K562 (cell line): Measurements from ENCODE around the gene PGPEP1. TPM values are rescaled to one million over a fixed set of nuclear protein-coding genes. Genes with fewer than 3 reads are reported as not detected.

ENCODE experiments used
- BHLHE40 ChIP-seq: IDR thresholded peaks from 2 replicates; pipeline ENCODE4 v1.6.1; 2011; ENCODE audit warnings: low read length, improper control_type of control experiment
- CEBPZ ChIP-seq: fragments of 150-350 bp; IDR thresholded peaks from 2 replicates; pipeline ENCODE4 v1.6.1; 2014; ENCODE audit warnings: low read depth, mild to moderate bottlenecking, low read length, borderline replicate concordance
- CREB3L1 ChIP-seq: fragments of 450-650 bp; IDR thresholded peaks from 2 replicates; pipeline ENCODE4 v1.6.1; 2014; ENCODE audit warnings: low read depth, mild to moderate bottlenecking, moderate library complexity, borderline replicate concordance
- EGR1 ChIP-seq: fragments of 450-650 bp; conservative IDR thresholded peaks from 2 replicates; pipeline ENCODE4 v1.6.1; 2017; ENCODE audit warnings: mild to moderate bottlenecking
- ETV6 ChIP-seq, 3 experiments: fragments of 150-350 bp in 1 of 3; sonication (generic) in 1 of 3; formaldehyde crosslinking in 1 of 3; IDR thresholded peaks; 2 replicates each; pipeline versions ENCODE4 v1.6.1 to v1.8.0; 2014 to 2022; ENCODE audit warnings: borderline replicate concordance in 2 of 3, low read depth in 2 of 3, antibody characterized with exemption in 1 of 3, low read length in 1 of 3, mild to moderate bottlenecking in 1 of 3, missing genetic modification reagents in 1 of 3
- HDAC8 ChIP-seq: fragments of 450-650 bp; IDR thresholded peaks from 2 replicates; pipeline ENCODE4 v1.6.1; 2016; ENCODE audit warnings: mild to moderate bottlenecking, missing genetic modification characterization, moderate library complexity, missing compliant biosample characterization
- HMGN3 ChIP-seq: IDR thresholded peaks from 2 replicates; pipeline ENCODE4 v1.6.1; 2011; ENCODE audit warnings: borderline replicate concordance, low read depth, mild to moderate bottlenecking, mixed read lengths, low read length; ENCODE audit not compliant: insufficient read length; ENCODE audit errors: extremely low read depth
- ID3 ChIP-seq, 2 experiments: fragments of 250-450 bp in 1 of 2; fragments of 450-650 bp in 1 of 2; sonication (Bioruptor Pico) in 1 of 2; IDR thresholded peaks; 2 replicates each; pipeline versions ENCODE4 v1.6.1 to v1.8.0; 2016 to 2021; ENCODE audit warnings: mild to moderate bottlenecking in 2 of 2, moderate library complexity in 2 of 2, missing compliant biosample characterization in 1 of 2, missing genetic modification characterization in 1 of 2
- SAFB ChIP-seq: fragments of 200-400 bp; formaldehyde crosslinking; IDR thresholded peaks from 2 replicates; pipeline ENCODE4 v1.6.1; 2017; ENCODE audit warnings: low read depth, low read length, borderline replicate concordance
- SPI1 ChIP-seq: IDR thresholded peaks from 2 replicates; pipeline ENCODE4 v1.6.1; 2011; ENCODE audit warnings: low read depth, low read length, control low read depth, borderline replicate concordance
- polyA plus RNA-seq, 8 experiments: library from polyadenylated mRNA; depleted of rRNA in 4 of 8; stranded (reverse) in 5 of 8; unstranded in 3 of 8; fragments of >200 nt; fragmentation: Nextera tagmentation in 2 of 8; fragmentation: Illumina TruSeq in 1 of 8; extraction: Ambion mirVana in 2 of 8; extraction: Trizol in 1 of 8; gene quantifications; 2 replicates each; pipeline versions ENCODE4 v1.2.1 to v1.2.3, GENCODE V29; 2011 to 2014; ENCODE audit warnings: inconsistent platforms in 1 of 8, missing spikeins in 1 of 8
- total RNA-seq, 7 experiments: library from RNA; depleted of rRNA in 6 of 7; stranded (reverse); fragments of >200 nt in 6 of 7; fragmentation: Illumina TruSeq in 2 of 7; extraction: Trizol in 2 of 7; gene quantifications; 2 replicates each; pipeline versions ENCODE4 v1.2.1 to v1.2.3, GENCODE V29; 2011 to 2021; ENCODE audit warnings: low replicate concordance in 1 of 7

Gene PGPEP1
- total and polyA plus RNA-seq, 9 of the 15 experiments (the other 6 are each of a cell fraction or from before 2014, with no cell fraction given) = 10.0 to 69.6 (median 33.5) TPM

- TF ChIP-seq SPI1 (no peak), EGR1 (peak; percentile 86), BHLHE40 (peak; percentile 89), HMGN3 (no peak), SAFB (peak; percentile 94), ETV6 (IDR thresholded peaks at IDR 0.05; ENCODE audit: borderline replicate concordance in 1 of 2, low read depth in 2 of 2, low read length in 1 of 2) (no peak), ETV6 (CRISPR knock-in tag; IDR thresholded peaks at IDR 0.05; ENCODE audit: borderline replicate concordance) (peak; percentile 73; the same call in 1 of the 2 replicates), HDAC8 (0 out of 2 replicates have a peak, but pooled peaks have one; percentile 37), CEBPZ (no peak), ID3 (CRISPR knock-in tag; IDR thresholded peaks at IDR 0.05) (no peak), ID3 (tag; IDR thresholded peaks at IDR 0.05) (0 out of 2 replicates have a peak, but pooled peaks have one; percentile 8), CREB3L1 (no peak)
- TF ChIP-seq, all 486 proteins: peak for 43
These were observed 77.7 kb downstream of the PGPEP1 start (continued) for GRCh38 chr19:18418029-18418482.
